IPS-20b (cell line): ENCODE data around the gene MRTFB.

Experiments used
- H3K27ac ChIP-seq: one replicate; pipeline ENCODE4 v1.5.1; 2013; ENCODE audit warnings: low read length
- H3K27me3 ChIP-seq: 2 replicates; pipeline ENCODE4 v1.6.1; 2013; ENCODE audit warnings: mild to moderate bottlenecking, low read length, inconsistent platforms; ENCODE audit not compliant: insufficient read depth
- H3K36me3 ChIP-seq: 2 replicates; pipeline ENCODE4 v1.6.1; 2013; ENCODE audit warnings: low read depth, mild to moderate bottlenecking, inconsistent platforms, low read length, moderate library complexity; ENCODE audit not compliant: insufficient read depth
- H3K4me1 ChIP-seq: 2 replicates; pipeline ENCODE4 v1.6.1; 2013; ENCODE audit warnings: mild to moderate bottlenecking, control low read depth, inconsistent platforms, low read length, moderate library complexity; ENCODE audit not compliant: insufficient read depth
- H3K4me3 ChIP-seq: 2 replicates; pipeline ENCODE4 v1.5.1; 2013; ENCODE audit warnings: mild to moderate bottlenecking, low read length, inconsistent platforms
- H3K9ac ChIP-seq: 2 replicates; pipeline ENCODE4 v1.6.1; 2013; ENCODE audit warnings: low read depth, mild to moderate bottlenecking, inconsistent platforms, low read length, moderate library complexity
- H3K9me3 ChIP-seq: 2 replicates; pipeline ENCODE4 v1.6.1; 2013; ENCODE audit warnings: mild to moderate bottlenecking, low read depth, low read length, inconsistent platforms; ENCODE audit not compliant: insufficient read depth

MRTFB gene

GRCh38 chr16:14280541-14280940 lies 209.4 kb downstream of the MRTFB start:
- Histone ChIP-seq H3K36me3 (no peaks in the 10 kb centered on the region), H3K27me3 (no peaks in the 10 kb centered on the region), H3K9ac (no peak overlapping the region), H3K4me1 (peaks cover 20% of the 10 kb centered on the region), H3K27ac (no peak overlapping the region), H3K4me3 (no peak overlapping the region), H3K9me3 (no peaks in the 10 kb centered on the region)

DNA sequence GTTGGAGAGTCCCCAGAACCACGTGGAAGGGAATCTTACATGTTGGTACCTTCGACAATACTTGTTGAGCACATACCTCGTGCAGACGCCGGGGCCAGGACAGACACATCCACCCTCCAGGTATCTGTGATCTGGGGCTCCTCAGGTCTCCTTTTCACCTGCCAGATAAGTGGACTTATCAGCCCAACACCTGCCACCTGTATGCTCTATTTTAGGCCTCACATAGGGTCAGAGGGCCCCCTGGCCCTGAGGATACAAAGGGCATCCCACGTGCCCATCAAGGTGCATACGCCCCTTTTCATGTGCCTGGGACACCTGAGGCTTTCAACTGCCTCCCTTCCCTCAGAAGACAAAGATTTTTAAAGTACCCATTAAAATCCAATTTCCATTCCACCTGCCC lies 212.7 kb downstream of the MRTFB start:
- Histone ChIP-seq H3K27me3 (no peaks in the 10 kb centered on the region), H3K4me1 (peaks cover 20% of the 10 kb centered on the region), H3K9ac (no peak overlapping the region), H3K27ac (no peak overlapping the region), H3K36me3 (no peaks in the 10 kb centered on the region), H3K4me3 (peak overlapping the region; percentile 80; the same call in 1 of the 2 replicates), H3K9me3 (no peaks in the 10 kb centered on the region)

- H3K9ac ChIP-seq: no peak overlapping the region
- peaks cover 3% of the 10 kb centered on the region; the same call in 1 of the 2 replicates for H3K9me3 ChIP-seq
- H3K36me3 ChIP-seq: no peaks in the 10 kb centered on the region
- peak overlapping the region; percentile 80 for H3K4me3 ChIP-seq
- H3K27ac ChIP-seq: no peak overlapping the region
- peaks cover 20% of the 10 kb centered on the region for H3K4me1 ChIP-seq
- no peaks in the 10 kb centered on the region for H3K27me3 ChIP-seq
These were observed 213.3 kb downstream of the MRTFB start for GRCh38 chr16:14284371-14284770.

GRCh38 chr16:14284930-14285512 lies 213.9 kb downstream of the MRTFB start:
- Histone ChIP-seq H3K9ac (peak overlapping the region; percentile 81), H3K4me3 (peak overlapping the region; percentile 80), H3K36me3 (no peaks in the 10 kb centered on the region), H3K27ac (no peak overlapping the region), H3K27me3 (no peaks in the 10 kb centered on the region), H3K9me3 (peaks cover 6% of the 10 kb centered on the region; the same call in 1 of the 2 replicates), H3K4me1 (peaks cover 19% of the 10 kb centered on the region)

- peaks cover 6% of the 10 kb centered on the region; the same call in 1 of the 2 replicates for H3K9me3 ChIP-seq
- H3K36me3 ChIP-seq: no peaks in the 10 kb centered on the region
- no peaks in the 10 kb centered on the region for H3K27me3 ChIP-seq
- H3K4me3 ChIP-seq: peak overlapping the region; percentile 80
- H3K27ac ChIP-seq: no peak overlapping the region
- H3K9ac ChIP-seq: peak overlapping the region; percentile 81
- peaks cover 12% of the 10 kb centered on the region for H3K4me1 ChIP-seq
These were observed 214.6 kb downstream of the MRTFB start for GRCh38 chr16:14285513-14286367.

DNA sequence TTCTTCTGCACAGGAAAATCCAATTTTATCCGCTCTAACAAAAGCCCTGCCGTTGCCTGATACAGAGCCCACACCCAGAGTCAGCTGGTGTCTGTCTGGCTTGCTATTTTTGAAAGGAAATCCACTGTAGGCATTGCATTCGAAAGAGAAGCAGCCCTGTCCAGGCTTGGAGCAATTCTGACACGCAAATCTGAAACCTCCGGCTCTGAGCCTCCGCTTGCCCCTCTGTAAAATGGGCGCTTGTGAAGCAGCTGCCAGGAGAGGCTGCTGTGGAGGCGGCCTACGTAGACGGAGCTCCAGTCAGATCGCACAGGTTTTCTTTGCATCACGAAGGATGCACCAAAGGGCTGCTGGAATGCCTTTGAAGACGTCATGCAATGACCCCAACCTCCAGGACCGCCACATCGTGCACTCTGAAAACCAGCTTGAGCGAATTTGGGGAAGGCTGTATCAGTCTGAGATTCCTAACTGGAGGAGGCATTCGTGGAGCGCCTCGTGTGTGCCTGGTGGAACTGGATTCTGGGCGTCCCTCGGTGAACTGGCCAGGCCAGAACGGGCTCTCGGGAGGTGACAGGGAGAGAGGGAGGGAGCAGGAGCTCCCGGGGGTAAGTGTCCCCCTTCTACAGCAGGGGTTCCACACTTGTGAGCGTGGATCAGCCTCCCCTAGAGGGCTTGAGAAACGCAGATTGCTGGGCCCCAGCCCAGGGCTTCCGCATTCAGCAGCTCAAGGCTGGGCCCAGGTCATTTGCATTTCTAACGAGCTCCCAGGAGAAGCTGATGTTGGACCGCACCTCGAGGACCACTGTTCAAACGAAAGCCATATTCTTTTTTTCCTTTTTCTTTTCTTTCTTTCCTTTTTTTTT lies 215.5 kb downstream of the MRTFB start:
- H3K27ac ChIP-seq: no peak overlapping the region

GRCh38 chr16:14289692-14290340 lies 218.7 kb downstream of the MRTFB start:
- Histone ChIP-seq H3K27me3 (no peaks in the 10 kb centered on the region), H3K27ac (no peak overlapping the region), H3K4me1 (no peaks in the 10 kb centered on the region; the same call in 1 of the 2 replicates), H3K36me3 (no peaks in the 10 kb centered on the region), H3K9ac (no peak overlapping the region), H3K4me3 (no peak overlapping the region), H3K9me3 (peaks cover 6% of the 10 kb centered on the region; the same call in 1 of the 2 replicates)

More for the DNA sequence above, 215.5 kb downstream of the MRTFB start:
- Histone ChIP-seq H3K27me3 (no peaks in the 10 kb centered on the region), H3K36me3 (no peaks in the 10 kb centered on the region), H3K9me3 (peaks cover 6% of the 10 kb centered on the region; the same call in 1 of the 2 replicates), H3K9ac (peak overlapping the region; percentile 30; the same call in 1 of the 2 replicates), H3K4me1 (peaks cover 11% of the 10 kb centered on the region), H3K4me3 (peak overlapping the region; percentile 80)

DNA sequence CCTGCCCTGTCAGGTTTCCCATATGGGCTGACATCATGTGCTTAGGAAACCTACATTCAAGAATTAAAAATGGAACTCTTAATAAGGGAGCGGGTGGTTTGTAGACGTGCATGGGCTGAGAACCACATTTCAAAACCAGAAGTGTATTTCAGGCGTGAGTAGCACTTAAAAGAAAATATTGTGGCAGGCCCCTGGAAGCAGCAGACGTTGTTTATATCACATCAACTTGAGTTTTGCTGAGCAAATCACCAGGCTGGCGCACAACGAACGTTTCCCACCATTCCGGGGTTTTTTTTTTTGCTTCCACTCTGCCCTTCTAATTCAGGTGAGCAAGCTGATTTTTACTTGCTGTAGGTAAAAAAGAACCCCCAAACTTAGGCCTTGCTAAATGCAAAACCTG lies 220.2 kb downstream of the MRTFB start:
- H3K27ac ChIP-seq: no peak overlapping the region
- no peaks in the 10 kb centered on the region for H3K4me1 ChIP-seq
- H3K36me3 ChIP-seq: no peaks in the 10 kb centered on the region
- peaks cover 6% of the 10 kb centered on the region; the same call in 1 of the 2 replicates for H3K9me3 ChIP-seq
- H3K4me3 ChIP-seq: no peak overlapping the region
- H3K27me3 ChIP-seq: no peaks in the 10 kb centered on the region
- no peak overlapping the region for H3K9ac ChIP-seq

DNA sequence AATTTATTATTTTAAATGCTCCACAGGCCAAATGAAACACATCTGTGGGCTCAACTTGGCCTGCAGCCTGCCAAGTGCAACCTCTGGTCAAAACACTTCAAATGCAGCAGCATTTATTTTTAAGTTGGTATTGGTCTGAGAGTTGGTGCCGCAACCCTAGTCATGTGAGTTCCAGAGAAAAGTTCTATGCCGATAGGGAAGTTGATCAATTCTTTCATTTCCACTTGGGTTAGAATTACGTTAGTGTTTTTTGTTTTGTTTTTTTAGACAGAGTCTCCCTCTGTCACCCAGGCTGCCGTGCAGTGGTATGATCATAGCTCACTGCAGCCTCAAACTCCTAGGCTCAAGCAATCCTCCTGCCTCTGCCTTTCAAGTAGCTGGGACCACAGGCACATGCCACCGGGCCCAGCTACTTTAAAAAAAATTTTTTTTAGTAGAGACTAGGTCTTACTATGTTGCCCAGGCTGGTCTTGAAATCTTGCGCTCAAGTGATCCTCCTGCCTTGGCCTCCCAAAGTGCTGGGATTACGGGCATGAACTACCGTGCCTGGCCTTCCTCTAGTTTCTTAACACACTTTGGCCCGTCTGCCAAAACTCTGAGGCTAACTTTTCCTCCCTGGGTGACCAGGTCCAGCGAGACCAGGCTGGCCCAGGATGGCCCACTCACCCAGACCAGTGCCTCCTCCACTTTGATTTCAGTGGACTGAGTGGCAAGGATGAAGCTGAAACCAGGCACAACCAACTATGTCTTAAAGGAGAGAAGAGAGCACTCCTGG lies 221.1 kb downstream of the MRTFB start:
- Histone ChIP-seq H3K36me3 (no peaks in the 10 kb centered on the region), H3K9me3 (peaks cover 6% of the 10 kb centered on the region; the same call in 1 of the 2 replicates), H3K27ac (no peak overlapping the region), H3K9ac (no peak overlapping the region), H3K27me3 (no peaks in the 10 kb centered on the region), H3K4me3 (no peak overlapping the region), H3K4me1 (no peaks in the 10 kb centered on the region)

- H3K27ac ChIP-seq: no peak overlapping the region
- no peaks in the 10 kb centered on the region for H3K9me3 ChIP-seq
- no peaks in the 10 kb centered on the region for H3K36me3 ChIP-seq
- H3K9ac ChIP-seq: no peak overlapping the region
- H3K4me3 ChIP-seq: no peak overlapping the region
- H3K4me1 ChIP-seq: peaks cover 6% of the 10 kb centered on the region
- H3K27me3 ChIP-seq: peaks cover 14% of the 10 kb centered on the region; the same call in 1 of the 2 replicates
These were observed 225.5 kb downstream of the MRTFB start for GRCh38 chr16:14296663-14297062.
